K562 (cell line): ENCODE measurements around the gene SYTL2. TPM values are rescaled to one million over a fixed set of nuclear protein-coding genes. Genes with fewer than 3 reads are reported as not detected.

ENCODE experiments used
- ATAC-seq: fragments of 200-7000 bp; cut with Tn5 transposase; 3 replicates; pipeline ENCODE4 v1.9.1; 2020; ENCODE audit warnings: moderate library complexity
- BruUV-seq: library from RNA; stranded (reverse); fragments of 400-500 nt; replicated peaks from 2 replicates; lab custom pipeline; 2021; lab: Mats Ljungman, UMichigan
- CTCF ChIA-PET: fragments of 300-600 bp; formaldehyde crosslinking; extraction: SDS; loops from one replicate; lab custom pipeline; 2021; ENCODE audit warnings: low intra/inter-chr PET ratio; lab: Yijun Ruan, JAX
- POLR2A ChIA-PET: fragments of 300-600, 350-650 bp; sonication (Branson Sonifier 250); formaldehyde crosslinking; extraction: SDS; loops from one replicate; lab custom pipeline; 2021; ENCODE audit warnings: antibody characterized with exemption, inconsistent platforms; lab: Yijun Ruan, JAX
- DNase-seq, 4 experiments: peaks; one replicate each; pipeline versions ENCODE4 v3.0.0 to v3.0.0-alpha.2; 2011 to 2018; ENCODE audit warnings: low spot score in 3 of 4, mixed read lengths in 3 of 4; ENCODE audit errors: extremely low read depth in 1 of 4
- FAIRE-seq: peaks from 2 replicates; lab custom pipeline; 2011; peaks lifted over from hg19 to GRCh38; lab: Jason Lieb, UNC
- H2AFZ ChIP-seq: 2 replicates; pipeline ENCODE4 v1.6.0; 2011; ENCODE audit warnings: low read depth, low read length, control low read depth, inconsistent platforms
- H3K27ac ChIP-seq: fragments of 200-600 bp; 3 replicates; pipeline ENCODE4 v1.8.0; 2011; ENCODE audit warnings: low read depth, mild to moderate bottlenecking, control low read depth, inconsistent platforms, low read length, moderate library complexity, mixed read lengths; ENCODE audit errors: extremely low read depth
- H3K27me3 ChIP-seq, 2 experiments: fragments of 300-600 bp in 1 of 2; 2 replicates in 1 of 2; 3 replicates in 1 of 2; pipeline versions ENCODE4 v1.6.0 to v1.8.0; 2011; ENCODE audit warnings: inconsistent platforms in 2 of 2, low read length in 2 of 2, mild to moderate bottlenecking in 1 of 2, mixed read lengths in 1 of 2, moderate library complexity in 1 of 2; ENCODE audit not compliant: control insufficient read depth in 2 of 2, insufficient read depth in 2 of 2
- H3K36me3 ChIP-seq: fragments of 300-600 bp; 3 replicates; pipeline ENCODE4 v1.8.0; 2011; ENCODE audit warnings: mild to moderate bottlenecking, low read length, inconsistent platforms; ENCODE audit not compliant: control insufficient read depth, insufficient read depth
- H3K4me1 ChIP-seq, 2 experiments: fragments of 200-600 bp in 1 of 2; replicated peaks in 1 of 2; 2 replicates in 1 of 2; 3 replicates in 1 of 2; pipeline versions ENCODE4 v1.5.1 to v1.8.0; 2011; ENCODE audit warnings: inconsistent platforms in 2 of 2, low read length in 2 of 2, mild to moderate bottlenecking in 1 of 2, mixed read lengths in 1 of 2, moderate library complexity in 1 of 2; ENCODE audit not compliant: control insufficient read depth in 2 of 2, insufficient read depth in 2 of 2
- H3K4me2 ChIP-seq: 2 replicates; pipeline ENCODE4 v1.6.1; 2011; ENCODE audit warnings: low read length, control low read depth, inconsistent platforms, mixed read lengths; ENCODE audit not compliant: insufficient read depth
- H3K4me3 ChIP-seq: fragments of 200-600 bp; sonication (generic), shearing (Covaris generic); 2 replicates; pipeline ENCODE4 v1.5.1; 2016; ENCODE audit warnings: control low read depth, inconsistent platforms
- H3K79me2 ChIP-seq: fragments of 200-600 bp; 3 replicates; pipeline ENCODE4 v1.8.0; 2011; ENCODE audit warnings: low read length, inconsistent platforms; ENCODE audit not compliant: control insufficient read depth, insufficient read depth
- H3K9ac ChIP-seq, 2 experiments: 2 replicates each; pipeline versions ENCODE4 v1.6.0 to v1.6.1; 2011; ENCODE audit warnings: low read depth in 2 of 2, low read length in 2 of 2, control low read depth in 1 of 2, inconsistent platforms in 1 of 2, mild to moderate bottlenecking in 1 of 2, mixed read lengths in 1 of 2; ENCODE audit not compliant: insufficient read depth in 1 of 2
- H3K9me1 ChIP-seq: one replicate; pipeline ENCODE4 v1.6.0; 2011; ENCODE audit warnings: inconsistent platforms, mild to moderate bottlenecking, low read length, moderate library complexity; ENCODE audit not compliant: control insufficient read depth, insufficient read depth
- H3K9me3 ChIP-seq: replicated peaks from 2 replicates; pipeline ENCODE4 v1.5.1; 2011; ENCODE audit warnings: low read depth, low read length, inconsistent platforms; ENCODE audit not compliant: control insufficient read depth, insufficient read depth
- H4K20me1 ChIP-seq: replicated peaks from 2 replicates; pipeline ENCODE4 v1.6.1; 2011; ENCODE audit warnings: low read length, inconsistent platforms, mixed read lengths; ENCODE audit not compliant: control insufficient read depth, insufficient read depth
- ATF4 ChIP-seq: fragments of 450-650 bp; formaldehyde crosslinking; IDR thresholded peaks from 2 replicates; pipeline ENCODE4 v1.4.0; 2022; ENCODE audit warnings: mild to moderate bottlenecking, moderate library complexity
- CCAR2 ChIP-seq: fragments of 200-400 bp; formaldehyde crosslinking; IDR thresholded peaks from 2 replicates; pipeline ENCODE4 v1.6.1; 2017; ENCODE audit warnings: mild to moderate bottlenecking, low read depth, low read length
- LARP7 ChIP-seq: fragments of 450-650 bp; IDR thresholded peaks from 2 replicates; pipeline ENCODE4 v1.6.1; 2016
- NR2C1 ChIP-seq, 2 experiments: fragments of 450-650 bp; IDR thresholded peaks; 2 replicates each; pipeline ENCODE4 v1.6.1; 2017; ENCODE audit warnings: mild to moderate bottlenecking in 2 of 2, antibody characterized with exemption in 1 of 2, inconsistent platforms in 1 of 2, missing compliant biosample characterization in 1 of 2, missing genetic modification characterization in 1 of 2
- SNIP1 ChIP-seq: fragments of 450-650 bp; IDR thresholded peaks from 2 replicates; pipeline ENCODE4 v1.7.1; 2017; ENCODE audit warnings: low read depth, mild to moderate bottlenecking
- TEAD1 ChIP-seq, 2 experiments: fragments of 450-650 bp in 1 of 2; sonication (generic) in 1 of 2; formaldehyde crosslinking; IDR thresholded peaks; 2 replicates each; pipeline versions ENCODE4 v1.4.0 to v1.8.0; 2020 to 2022; ENCODE audit warnings: mild to moderate bottlenecking in 2 of 2, missing genetic modification reagents in 1 of 2
- TRIM24 ChIP-seq, 2 experiments: fragments of 450-650 bp; IDR thresholded peaks; 2 replicates each; pipeline ENCODE4 v1.6.1; 2016
- ZFP36 ChIP-seq: fragments of 150-350 bp; IDR thresholded peaks from 2 replicates; pipeline ENCODE4 v1.6.1; 2018; ENCODE audit warnings: low read length, low read depth; ENCODE audit not compliant: partially characterized antibody
- ZNF217 ChIP-seq: sonication (generic); formaldehyde crosslinking; IDR thresholded peaks from 2 replicates; pipeline ENCODE4 v1.8.0; 2022; ENCODE audit warnings: mild to moderate bottlenecking, missing genetic modification reagents
- ZNF23 ChIP-seq: fragments of 250-450 bp; sonication (Bioruptor Pico); IDR thresholded peaks from 2 replicates; pipeline ENCODE4 v1.4.0; 2020; ENCODE audit warnings: mild to moderate bottlenecking
- ZNF318 ChIP-seq, 2 experiments: fragments of 450-650 bp; IDR thresholded peaks; 2 replicates each; pipeline ENCODE4 v1.6.1; 2016; ENCODE audit warnings: mild to moderate bottlenecking in 2 of 2, borderline replicate concordance in 1 of 2, low read depth in 1 of 2, moderate library complexity in 1 of 2
- WGBS: fragments of 100-300 bp; shearing (Covaris generic); methylation state at CpG from one replicate; pipeline ENCODE4 v1.1.6; 2016; ENCODE audit warnings: low coverage, mixed read lengths; ENCODE audit not compliant: insufficient coverage; ENCODE audit errors: missing lambda C conversion rate; 5-methylcytosine and 5-hydroxymethylcytosine counted together
- in situ Hi-C: fragments of 300-500 bp; cut with MboI; formaldehyde crosslinking; loops from 4 replicates; pipeline ENCODE4 v1.15.0; 2018; ENCODE audit warnings: inconsistent platforms, mixed read lengths
- intact Hi-C: fragments of 100-400 bp; cut with micrococcal nuclease; formaldehyde crosslinking; loops from 2 replicates; pipeline ENCODE4 v1.14.2; 2022
- polyA plus RNA-seq, 8 experiments: library from polyadenylated mRNA; depleted of rRNA in 4 of 8; stranded (reverse) in 5 of 8; unstranded in 3 of 8; fragments of >200 nt; fragmentation: Nextera tagmentation in 2 of 8; fragmentation: Illumina TruSeq in 1 of 8; extraction: Ambion mirVana in 2 of 8; extraction: Trizol in 1 of 8; gene quantifications; 2 replicates each; pipeline versions ENCODE4 v1.2.1 to v1.2.3, GENCODE V29; 2011 to 2014; ENCODE audit warnings: inconsistent platforms in 1 of 8, missing spikeins in 1 of 8
- total RNA-seq, 7 experiments: library from RNA; depleted of rRNA in 6 of 7; stranded (reverse); fragments of >200 nt in 6 of 7; fragmentation: Illumina TruSeq in 2 of 7; extraction: Trizol in 2 of 7; gene quantifications; 2 replicates each; pipeline versions ENCODE4 v1.2.1 to v1.2.3, GENCODE V29; 2011 to 2021; ENCODE audit warnings: low replicate concordance in 1 of 7
- TF ChIP-seq, protein P1 (sequence below), 2 experiments: fragments of 450-650 bp in 1 of 2; sonication (generic) in 1 of 2; formaldehyde crosslinking in 1 of 2; IDR thresholded peaks in 1 of 2; conservative IDR thresholded peaks in 1 of 2; 2 replicates each; pipeline versions ENCODE4 v1.6.1 to v1.8.1; 2016 to 2023; ENCODE audit warnings: mild to moderate bottlenecking in 2 of 2, moderate library complexity in 2 of 2, inconsistent platforms in 1 of 2, missing genetic modification reagents in 1 of 2

The SYTL2 gene
- total and polyA plus RNA-seq, 9 of the 15 experiments (the other 6 are each of a cell fraction or from before 2014, with no cell fraction given), result 0.05 to 0.57 (median 0.35) TPM

DNA sequence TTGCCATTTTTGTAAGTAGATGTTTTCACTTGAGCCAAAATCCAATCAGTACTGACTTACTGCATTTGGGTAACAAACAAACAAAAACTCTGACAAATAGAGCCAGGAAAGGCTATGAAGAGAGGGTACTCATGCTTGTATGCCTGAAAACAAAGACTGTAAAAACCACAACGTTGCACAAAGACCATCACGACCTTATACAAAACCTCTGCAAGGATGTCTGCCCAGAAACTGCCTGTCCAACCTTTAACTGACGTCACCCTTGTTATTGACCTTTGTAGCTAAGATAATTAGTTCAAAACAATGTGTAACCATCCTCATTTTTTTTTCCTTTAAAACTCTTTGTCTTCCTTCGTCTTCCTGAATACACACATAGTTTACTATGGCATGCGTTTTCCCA lies 145.2 kb downstream of the SYTL2 start:
- Histone ChIP-seq H3K27me3 (no peaks in the 10 kb centered on the region), H3K9ac (peak overlapping the region in 1 of 2 experiments; percentile 98; a peak in 1 of 4 replicates), H3K4me1 (peaks cover 5 to 14% of the 10 kb centered on the region in 2 experiments; a peak in 3 of 5 replicates), H3K9me3 (no peaks in the 10 kb centered on the region), H4K20me1 (peaks cover 16% of the 10 kb centered on the region), H3K79me2 (peaks cover 42% of the 10 kb centered on the region), H3K27ac (peak overlapping the region; percentile 98), H3K4me2 (peak overlapping the region; percentile 95; the same call in 1 of the 2 replicates), H3K36me3 (peaks cover 24% of the 10 kb centered on the region), H3K4me3 (no peak overlapping the region), H3K9me1 (no peaks in the 10 kb centered on the region), H2AFZ (peak overlapping the region; percentile 99)
- ATAC-seq (no peak), FAIRE-seq (no peak), DNase-seq (no peak)
- CTCF ChIA-PET, result no interaction called here
- in situ Hi-C loops (no loop called here), intact Hi-C loops (loop anchor here (10.0 kb wide), 2 partner anchors 509 to 579 kb away; partner anchors contain the start of gene EED)
- WGBS, result 41% methylated on average over 5 of the region's 5 CpGs
- no TSS peak for BruUV-seq
- POLR2A ChIA-PET, result interaction anchor here (1.5 to 1.7 kb wide), 2 partner anchors 9 to 27 kb away, joined by 4 to 5 read pairs; no protein-coding TSS in a partner anchor
- TF ChIP-seq SNIP1, result no peak
- TF ChIP-seq CCAR2, result no peak
- TF ChIP-seq NR2C1 (IDR thresholded peaks at IDR 0.05), result no peak
- TF ChIP-seq NR2C1 (tag; IDR thresholded peaks at IDR 0.05), result 0 out of 2 replicates have a peak, but pooled peaks have one; percentile 28
- TF ChIP-seq ZFP36, result no peak
- no peak for TF ChIP-seq TRIM24 (IDR thresholded peaks at IDR 0.05)
- no peak for TF ChIP-seq ZNF217 (CRISPR knock-in tag)
- TF ChIP-seq ATF4 (CRISPR knock-in tag), result no peak
- no peak for TF ChIP-seq LARP7
- no peak for TF ChIP-seq TEAD1 (CRISPR knock-in tag; IDR thresholded peaks at IDR 0.05)
- TF ChIP-seq ZNF318 (IDR thresholded peaks at IDR 0.05; ENCODE audit: borderline replicate concordance in 1 of 2, low read depth in 1 of 2), result no peak
- TF ChIP-seq ZNF23 (CRISPR knock-in tag), result no peak
- TF ChIP-seq, protein P1, sequence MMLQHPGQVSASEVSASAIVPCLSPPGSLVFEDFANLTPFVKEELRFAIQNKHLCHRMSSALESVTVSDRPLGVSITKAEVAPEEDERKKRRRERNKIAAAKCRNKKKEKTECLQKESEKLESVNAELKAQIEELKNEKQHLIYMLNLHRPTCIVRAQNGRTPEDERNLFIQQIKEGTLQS (IDR thresholded peaks at IDR 0.05), result peak; percentile 35; the same call in 1 of the 2 replicates
- TF ChIP-seq, protein P1 (CRISPR knock-in tag; conservative IDR thresholded peaks at IDR 0.05), result no peak
